ENCODE data around the gene CTIF.
A peak's percentile ranks its signal among the peaks of the same experiment; 100 is the strongest.

The CTIF gene

DNA sequence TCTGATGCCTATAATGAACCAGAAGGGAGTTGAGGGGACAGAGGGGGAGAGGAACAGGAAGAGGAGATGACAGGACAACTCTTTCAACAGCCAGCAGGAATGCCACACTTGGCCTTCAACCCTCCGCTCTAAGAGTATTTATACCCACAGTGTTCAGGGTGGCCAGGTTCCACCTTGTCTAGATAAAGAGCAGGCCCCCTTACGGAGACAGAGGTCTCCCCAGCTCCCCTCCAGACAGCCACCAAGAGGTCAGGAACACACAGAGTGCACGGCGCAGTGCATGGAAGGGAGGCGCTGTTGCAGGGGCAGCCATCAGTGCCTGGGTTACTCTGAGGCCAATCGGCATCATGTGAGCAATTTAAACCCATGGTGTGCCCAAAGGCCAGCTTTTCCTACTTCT lies 235.0 kb downstream of the CTIF start:
- DNase-seq (ENCODE audit: low read depth in 2 of 2): no peak

DNA sequence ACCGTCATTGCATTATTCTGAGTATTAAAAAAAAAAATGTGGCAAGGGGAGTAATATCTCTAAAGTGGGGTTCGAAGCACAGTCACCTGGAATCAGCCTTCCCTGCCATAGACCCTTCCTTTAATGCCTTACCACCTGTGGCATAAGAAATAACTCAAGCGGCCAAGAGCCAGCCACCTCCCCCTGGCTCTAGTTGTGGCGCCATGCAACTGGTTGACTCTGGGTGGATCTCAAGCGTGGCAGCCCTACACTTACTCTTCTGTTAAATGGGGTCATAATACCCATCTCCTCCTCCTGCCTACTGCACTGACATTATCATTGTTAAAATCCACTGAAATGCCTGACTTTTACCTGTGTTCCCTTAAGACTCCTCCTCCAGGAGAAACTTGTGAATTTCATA lies 236.1 kb downstream of the CTIF start:
- DNase-seq (ENCODE audit: low read depth in 2 of 2): no peak

DNA sequence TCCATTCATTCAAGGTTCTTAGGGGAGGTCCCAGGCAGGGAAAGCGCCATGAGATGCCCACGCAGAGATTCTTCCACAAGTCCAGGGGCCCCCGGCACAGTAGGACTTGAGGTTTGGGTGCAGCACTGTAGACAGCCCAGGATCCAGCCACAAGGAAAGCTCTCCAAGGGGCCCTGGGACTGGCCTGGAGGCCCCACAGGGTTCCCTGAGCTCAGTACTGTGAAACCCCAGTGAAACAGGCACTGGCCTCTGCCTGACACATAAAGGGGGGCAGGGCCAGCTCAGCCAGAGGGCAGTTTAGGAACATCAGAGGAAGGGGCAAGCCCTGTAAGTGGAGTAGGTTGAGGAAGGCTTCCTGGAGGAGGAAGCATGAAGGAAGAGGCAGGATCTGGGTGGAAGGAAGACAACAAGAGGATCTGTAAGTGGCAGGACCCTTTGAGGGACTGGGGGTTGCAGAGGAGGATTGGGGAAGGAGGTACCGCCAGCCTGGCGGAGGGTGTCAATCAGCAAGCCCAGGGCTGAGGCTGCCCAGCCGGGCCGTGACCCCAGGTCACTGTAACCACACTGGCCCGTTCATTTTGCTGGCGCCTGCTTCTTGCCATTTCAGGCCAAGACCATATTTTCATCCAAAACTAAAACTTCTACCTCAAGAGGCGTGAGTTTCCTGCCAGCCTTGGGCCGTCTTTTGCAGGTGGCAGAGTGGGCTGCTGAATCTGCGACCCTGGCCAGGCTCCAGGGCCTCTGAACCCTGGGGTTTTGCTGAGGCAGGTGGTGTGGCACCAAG lies 236.7 kb downstream of the CTIF start:
- no peak for DNase-seq (ENCODE audit: low read depth in 2 of 2)

DNA sequence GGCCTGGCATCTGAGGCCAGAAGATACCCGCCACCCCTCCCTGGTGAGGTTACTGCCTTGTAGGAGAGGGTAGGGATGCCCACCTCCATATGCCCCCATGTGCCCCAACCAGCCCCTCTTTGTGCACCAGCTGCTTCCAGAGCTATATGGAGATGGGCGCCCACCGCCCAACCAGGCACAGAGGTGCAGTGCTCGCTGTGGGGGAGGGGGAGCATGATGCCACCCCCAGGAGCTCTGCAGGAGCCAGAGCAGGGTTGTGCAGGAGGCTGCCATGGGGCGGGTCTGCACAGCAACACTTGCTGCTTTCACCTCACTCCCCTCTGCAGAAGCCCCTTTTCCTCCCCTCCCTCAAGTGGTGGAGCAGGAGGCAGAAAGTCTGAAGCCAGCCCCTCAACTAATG lies 237.3 kb downstream of the CTIF start:
- no peak for DNase-seq (ENCODE audit: low read depth in 2 of 2)

DNA sequence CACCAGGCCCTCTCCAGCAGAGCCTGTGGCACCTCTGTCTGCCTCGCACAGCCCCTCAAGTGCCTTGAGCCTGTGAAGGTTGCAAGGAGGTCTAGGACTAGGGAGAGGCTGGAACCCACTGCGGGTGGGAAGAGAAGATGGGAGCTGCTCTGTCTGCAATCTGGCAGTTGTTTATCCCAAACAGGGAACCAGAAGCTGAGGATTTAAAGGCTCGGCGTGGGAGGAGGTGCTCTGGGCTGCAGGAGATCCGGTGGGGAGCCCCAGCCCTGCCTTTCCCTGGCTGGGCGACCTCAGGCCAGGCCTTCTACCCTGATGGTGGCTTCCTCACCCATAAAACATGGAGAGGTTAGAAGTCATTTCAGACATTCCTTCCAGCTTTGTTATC lies 237.8 kb downstream of the CTIF start:
- no peak for DNase-seq (ENCODE audit: low read depth in 2 of 2)

DNA sequence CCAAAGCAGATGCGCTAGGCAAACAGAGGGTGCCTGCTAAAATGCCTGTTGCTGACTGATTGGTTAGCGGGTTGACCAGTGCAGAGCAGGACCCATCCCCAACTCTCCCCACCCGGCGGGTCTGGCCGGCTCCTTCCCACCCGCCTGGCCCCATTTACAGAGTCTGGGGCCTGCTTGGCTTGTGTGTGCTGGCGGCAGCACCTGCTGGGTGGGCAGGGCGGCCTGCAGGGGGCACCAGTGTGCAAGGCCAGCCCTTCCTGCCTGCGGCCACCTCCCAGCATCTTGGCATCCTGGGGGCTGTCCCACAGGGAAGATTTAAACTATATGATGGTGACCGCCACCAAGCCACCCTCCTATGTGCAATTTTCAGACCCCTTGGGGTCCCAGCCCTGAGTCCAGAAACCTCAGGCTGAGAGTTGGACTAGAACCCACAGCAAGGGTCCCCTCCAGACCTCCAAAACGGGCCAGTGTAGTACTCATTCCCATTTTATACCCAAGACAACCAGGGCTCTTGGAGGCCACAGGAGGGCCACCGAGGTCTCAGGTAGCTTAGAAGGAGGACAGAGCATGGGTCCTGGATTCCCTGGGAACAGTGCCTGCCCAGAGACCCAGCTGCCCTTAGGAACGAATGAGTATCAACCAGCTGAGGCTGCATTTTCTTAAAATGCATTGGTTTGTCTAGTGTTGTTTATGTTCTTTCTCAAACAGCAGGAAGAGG lies 238.4 kb downstream of the CTIF start:
- peak; percentile 27 to 33 for DNase-seq (ENCODE audit: low read depth in 2 of 2)

DNA sequence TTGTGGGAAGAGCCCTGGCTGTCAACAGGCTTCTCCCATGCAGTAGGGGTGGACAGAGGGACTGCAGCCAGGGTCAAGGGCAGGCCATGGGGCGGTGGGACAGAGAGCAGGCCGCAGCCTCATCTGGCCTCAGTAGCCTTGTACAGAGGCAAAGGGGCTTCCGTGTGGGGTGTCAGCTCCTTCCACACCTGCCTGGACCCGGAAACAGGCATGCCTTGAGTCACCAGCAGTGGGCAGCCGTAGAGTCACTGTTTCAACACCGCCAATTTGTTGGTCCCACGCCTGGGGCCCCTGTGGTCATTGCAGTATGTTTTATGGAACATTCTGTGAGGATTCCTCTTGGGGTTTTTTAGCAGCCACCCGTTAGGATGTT lies 238.9 kb downstream of the CTIF start:
- DNase-seq (ENCODE audit: low read depth in 2 of 2): no peak

DNA sequence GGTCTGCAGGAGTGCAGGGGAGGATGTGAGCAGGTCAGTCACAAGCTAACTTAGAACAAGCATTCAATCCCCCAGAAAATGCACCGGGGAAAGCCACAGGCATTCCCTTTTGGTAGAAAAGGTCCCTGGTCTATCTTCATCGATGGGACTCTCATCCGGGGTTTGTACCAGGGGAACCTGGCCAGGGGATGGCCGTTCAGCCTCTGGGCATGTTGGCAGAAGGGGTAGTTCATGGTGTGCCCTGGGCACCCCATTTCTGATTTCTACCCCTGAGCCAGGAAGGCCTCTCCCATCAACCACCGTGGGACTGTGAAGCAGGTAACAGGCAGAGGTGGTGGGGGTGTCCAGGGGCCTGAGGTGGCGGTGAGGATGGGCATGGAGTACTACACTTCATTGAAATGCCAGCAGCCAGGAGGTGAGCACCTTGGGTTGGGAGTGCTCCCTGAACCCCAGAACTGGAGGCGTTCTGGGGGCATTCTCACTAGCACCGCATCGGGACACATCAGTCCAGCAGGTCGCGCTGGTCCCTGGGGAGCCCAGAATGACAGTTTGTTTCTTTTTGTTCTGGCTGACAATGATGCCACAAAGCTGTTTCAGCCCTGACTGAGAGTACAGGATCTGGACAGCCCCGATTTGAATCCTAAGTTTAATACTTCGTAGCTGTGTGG lies 239.6 kb downstream of the CTIF start:
- DNase-seq (ENCODE audit: low read depth in 2 of 2): no peak

DNA sequence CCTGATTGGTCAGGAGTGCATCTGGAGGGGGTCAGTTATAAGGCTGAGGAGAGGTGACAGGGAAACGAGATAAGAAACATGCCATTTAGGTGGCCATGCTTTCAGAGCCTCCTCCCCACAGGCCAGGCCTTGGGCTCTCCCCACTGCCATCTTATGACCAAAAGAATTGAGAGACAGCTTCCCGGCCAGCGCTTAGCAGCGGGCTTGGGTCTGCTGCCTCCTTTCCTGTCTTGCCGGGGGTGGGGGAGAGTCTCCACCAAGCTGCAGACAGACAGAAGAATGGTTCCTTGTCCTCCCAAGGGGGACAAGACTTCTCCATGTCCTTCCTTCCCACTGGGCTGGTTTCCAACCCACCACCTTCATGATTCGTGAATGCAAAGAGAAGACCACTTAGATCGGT lies 240.6 kb downstream of the CTIF start:
- no peak for DNase-seq (ENCODE audit: low read depth in 2 of 2)

DNA sequence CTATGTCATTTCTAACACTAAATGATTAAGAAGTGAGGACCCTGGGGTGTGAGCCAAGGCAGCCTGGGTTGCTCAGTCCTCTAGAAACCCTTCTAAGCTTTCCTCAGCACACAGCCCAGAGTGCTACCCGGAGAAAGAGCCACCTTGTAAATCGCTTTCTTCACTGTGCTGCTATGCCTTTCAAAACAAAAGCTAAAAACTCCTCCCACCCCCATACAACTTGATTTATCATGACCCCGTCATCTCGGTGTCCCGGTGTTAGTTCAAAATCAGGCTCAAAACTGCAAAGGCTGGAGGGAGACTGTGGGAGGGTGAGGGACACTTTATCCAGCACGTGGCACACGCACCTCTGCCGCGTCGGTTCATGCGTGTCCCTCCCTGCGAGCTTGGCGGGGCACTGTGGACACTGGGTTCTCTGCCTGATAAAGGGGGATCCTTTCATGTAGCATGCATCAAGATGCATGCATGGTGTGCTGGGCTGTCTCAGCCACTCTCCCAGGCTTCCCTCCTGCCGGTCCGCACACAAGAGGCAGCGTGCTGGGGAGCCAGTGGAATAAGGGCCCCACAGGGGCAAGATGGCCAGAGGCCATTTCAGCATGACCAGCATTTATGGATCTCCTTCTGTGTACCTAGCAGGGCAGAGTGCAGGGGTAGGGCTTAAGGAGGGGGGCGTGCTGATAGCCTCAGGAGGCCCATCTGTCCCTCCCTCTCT lies 241.5 kb downstream of the CTIF start:
- no peak for DNase-seq (ENCODE audit: low read depth in 2 of 2)

DNA sequence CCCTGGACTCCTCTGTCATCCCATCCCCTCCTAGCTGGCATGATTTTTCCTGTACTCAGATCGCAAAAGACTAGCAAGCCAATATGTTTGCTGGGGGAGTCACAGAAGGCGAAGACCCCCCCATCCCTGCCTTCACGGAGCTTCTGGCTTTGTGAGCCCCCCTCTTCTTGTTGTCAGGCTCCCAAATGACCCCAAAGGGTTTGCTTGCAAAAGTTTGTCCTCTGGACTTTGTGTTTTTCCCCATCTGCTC lies 242.0 kb downstream of the CTIF start:
- no peak for DNase-seq (ENCODE audit: low read depth in 2 of 2)

DNA sequence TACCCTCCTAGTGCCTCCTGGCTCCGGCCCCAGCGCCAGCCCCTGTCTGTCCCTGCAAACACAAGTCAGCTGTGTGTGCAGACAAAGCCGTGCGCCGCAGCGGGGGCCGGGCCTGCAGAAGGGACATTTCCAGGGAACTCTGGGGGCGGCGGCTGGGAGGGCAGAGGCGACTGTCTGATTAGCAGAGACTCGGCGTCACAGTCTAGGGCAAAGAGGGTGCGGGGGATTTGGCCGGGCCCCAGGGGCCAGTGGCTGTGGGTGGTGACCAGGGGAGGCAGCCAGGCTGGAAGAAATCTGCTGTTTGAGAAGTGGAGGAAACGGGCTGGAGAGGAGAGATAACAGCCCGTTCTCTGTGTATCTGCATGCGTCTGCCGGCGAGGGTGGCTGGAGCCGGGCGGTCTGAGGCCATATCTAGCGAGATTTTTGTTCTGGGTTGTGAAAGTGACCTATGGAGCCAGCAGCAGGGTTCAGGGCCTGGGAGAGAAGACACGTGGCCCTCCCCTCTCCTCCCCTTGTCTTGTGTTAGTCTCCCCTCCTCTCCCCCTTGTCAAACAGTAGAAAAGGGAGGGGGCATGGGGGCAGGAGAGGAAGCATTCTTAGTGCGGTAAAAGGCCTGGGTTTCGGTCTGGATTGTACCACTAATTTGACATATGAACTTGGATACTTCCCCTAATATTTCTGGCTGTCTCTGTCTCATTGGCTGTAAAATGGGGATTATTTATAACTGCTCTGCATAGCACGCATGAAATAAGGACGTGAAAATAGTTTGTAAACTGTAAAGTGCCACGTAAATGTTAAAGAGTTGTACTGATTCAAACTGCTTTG lies 242.5 kb downstream of the CTIF start:
- no peak for DNase-seq (ENCODE audit: low read depth in 2 of 2)

DNA sequence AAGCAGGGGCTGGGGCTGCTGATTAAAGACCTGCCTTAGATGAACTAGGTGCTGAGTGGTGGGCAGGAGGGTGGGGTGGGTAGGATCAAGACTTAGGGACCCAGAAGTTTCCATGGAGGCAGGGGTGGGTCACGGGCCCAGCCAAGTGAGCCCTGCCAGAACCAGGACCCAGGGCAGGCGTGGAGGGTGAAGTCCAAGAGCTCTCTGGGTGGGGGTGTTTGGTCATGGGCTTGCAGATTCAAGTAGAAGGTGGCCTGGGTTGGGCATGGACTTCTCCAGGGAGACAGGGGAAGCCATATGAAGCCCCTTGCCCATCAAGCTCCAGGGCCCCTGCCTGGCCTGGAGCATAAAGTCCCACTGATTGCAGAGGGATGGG lies 243.1 kb downstream of the CTIF start:
- no peak for DNase-seq (ENCODE audit: low read depth in 2 of 2)

DNA sequence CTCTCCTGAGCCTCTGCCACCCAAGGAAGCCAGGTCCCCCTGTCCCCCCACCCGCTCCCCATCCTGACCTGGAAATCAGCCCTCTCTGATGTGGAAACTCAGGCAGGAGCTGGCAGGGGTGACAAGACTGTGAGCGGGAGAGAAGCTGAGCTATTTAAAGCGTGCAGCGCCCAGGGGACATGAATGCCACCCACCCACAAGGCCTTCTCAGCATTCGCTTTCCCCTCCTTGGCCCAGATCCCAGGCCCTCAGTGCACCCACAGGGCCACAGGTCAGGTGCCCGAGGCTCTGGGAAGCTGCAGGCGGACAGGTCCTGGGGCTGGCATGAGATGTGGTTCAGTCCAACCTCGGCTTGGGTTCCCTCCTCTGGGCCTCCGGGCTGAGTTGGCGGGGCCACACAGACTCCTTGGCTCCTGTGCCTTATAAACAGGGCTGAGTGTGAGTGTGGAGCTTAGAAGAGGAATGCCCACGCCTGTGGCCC lies 243.6 kb downstream of the CTIF start:
- no peak for DNase-seq (ENCODE audit: low read depth in 2 of 2)

DNA sequence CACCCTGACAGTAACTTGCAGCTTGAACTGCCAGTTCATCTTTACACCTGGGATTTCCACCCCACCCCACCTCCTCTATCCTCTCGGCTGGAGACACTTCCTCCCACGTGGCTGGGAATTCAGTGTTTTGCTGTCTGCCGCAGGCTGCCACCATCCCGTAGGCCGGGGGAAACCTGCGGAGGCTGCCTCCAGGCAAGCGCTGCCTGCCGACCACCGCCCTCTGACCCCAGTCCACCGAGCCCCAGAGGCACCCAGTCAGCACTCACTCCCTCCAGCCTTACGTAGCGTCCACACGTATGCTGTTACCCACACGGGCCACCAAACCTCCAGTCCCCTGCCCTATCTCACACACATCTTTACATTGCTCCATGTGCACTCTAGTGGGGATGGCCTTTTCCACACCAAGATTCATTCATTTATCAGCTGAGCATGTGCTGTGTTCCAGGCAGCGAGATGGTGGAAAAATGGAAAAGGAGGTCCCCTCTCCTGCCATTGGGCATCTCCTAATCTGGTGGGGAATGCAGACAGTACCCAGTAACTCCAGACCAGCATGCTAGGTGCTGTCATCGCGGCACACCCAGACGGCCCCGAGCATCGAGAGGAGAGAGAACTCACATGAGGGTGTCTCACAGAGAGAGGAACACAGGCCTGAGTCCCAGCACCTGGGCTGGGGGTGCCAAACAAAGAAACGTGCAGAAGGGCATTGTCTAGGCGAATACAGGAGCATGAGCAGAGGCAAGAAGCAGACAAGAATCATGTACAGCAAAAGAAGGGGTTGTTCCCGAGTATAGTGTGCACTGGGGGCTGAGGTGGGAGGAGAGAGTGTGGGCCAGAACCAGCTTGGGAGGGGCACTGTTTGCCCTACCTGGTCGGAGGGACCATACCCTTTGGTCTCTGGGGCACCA lies 245.0 kb downstream of the CTIF start:
- DNase-seq (ENCODE audit: low read depth in 2 of 2): no peak

DNA sequence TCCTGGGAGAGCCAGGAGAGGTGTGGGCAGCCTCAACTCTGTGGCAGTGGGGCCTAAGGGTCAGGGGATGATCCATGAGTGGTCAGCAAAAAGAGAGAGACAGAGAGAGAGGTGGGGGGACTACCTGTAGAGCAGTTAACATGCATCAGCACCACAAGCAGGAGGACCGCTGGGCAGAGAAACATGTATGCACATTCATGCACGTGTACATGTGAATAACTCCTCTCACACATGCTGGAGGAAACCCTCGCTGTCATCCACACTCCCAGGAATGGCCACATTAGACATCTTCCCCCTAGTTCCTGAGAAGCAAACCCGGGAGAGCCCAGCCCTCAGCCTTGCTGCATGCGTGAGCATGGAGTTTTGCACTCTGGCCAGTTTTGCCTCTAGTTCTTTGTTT lies 245.8 kb downstream of the CTIF start:
- DNase-seq (ENCODE audit: low read depth in 2 of 2): no peak

DNA sequence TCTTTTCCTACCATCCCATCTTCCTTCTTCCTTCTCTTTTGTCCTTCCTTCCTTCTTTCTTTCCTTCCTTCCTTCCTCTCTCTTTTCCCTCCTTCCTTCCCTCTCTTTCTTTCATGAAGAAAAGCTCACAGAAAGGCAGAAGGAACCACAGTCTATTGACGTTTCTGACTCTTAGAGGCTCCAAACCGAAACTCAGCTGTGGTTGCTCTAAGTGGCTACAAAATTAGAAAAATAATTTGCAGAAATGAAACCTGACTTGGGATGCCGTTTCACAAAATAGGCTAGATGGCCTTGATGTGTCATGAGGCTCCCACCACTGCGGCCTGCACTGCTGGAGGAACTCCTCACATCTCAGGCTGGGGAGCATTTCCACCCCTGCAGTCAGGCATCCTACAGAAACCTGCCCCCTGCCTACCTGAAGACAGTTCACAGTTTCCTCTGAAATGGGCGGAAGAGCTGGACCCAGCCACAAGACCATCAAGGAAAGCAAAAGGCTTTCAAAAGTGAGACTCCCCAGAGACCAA lies 246.3 kb downstream of the CTIF start:
- DNase-seq (ENCODE audit: low read depth in 2 of 2): no peak

DNA sequence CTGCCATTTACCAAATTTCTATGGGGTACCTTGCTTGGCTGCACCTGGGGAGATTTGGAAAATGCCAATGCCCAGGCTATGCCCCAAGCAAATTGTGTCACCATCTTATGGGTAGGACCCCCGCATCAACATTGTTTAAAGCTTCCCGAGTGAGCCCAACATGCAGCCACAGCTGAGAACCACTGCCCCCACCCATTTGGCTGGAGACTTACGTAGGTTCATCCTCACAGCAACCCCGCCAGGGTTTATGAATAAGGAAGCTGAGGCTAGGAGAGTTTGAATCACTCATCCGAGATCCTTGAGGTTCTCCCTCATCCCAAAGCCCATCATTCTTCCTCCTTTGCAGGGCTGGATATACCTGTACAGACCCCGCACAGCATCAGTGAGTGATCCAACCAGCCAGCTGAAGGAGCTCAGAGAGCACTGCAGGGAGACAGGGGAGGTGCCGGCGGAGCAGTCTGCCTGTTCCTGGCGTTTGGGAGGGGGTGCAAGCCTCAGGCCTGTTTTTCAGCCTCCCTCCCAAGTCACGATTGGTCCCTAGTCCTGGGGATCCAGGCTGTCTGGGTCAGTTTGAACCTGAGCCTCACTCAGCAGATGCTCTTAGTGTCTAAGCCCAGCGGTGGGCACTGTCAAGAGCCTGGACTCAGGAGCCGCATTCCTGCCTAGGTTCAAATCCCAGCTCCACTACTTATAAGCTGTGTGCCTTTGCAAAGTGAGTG lies 247.1 kb downstream of the CTIF start:
- no peak for DNase-seq (ENCODE audit: low read depth in 2 of 2)

DNA sequence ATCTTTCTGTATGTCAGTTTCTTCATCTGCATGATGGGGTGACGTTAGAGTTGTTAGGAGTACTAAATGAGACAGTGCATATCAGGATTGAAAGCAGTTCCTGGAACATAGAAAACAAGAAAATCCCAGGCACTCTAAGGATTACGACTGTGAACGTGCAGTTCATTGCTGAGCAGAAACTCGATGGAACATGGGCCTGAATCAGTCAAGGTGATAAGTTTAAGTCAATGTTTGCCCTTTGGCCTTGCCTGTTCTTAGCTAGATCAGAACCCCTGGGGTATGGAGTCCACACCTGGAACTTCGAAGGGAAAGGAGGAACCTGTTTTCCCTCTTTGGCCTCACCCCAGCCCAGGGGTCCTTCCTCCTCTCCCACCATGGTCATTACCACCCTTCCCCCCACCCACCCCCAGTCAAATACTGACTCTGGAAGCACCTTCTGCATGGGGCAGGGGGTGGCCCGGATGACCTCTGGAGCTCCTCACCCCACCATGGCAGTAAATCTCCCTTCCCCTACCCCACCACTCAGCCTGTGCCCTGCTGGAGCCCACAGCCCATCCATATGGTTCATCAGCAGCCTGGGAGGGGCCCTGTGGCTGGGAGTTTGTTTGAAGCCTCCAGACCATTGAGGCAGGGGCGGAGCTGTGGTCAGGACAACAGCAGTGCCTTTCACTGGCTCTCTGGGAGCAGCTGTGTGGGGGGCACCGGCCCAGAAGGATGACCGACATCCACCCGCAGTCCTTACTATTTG lies 247.8 kb downstream of the CTIF start:
- no peak for DNase-seq (ENCODE audit: low read depth in 2 of 2)
